GM18502 (cell line): ENCODE data around the gene HINFP.
"Not testable (repeated sequence)": the region's sequence is repeated elsewhere in the genome, so short reads cannot be mapped to it uniquely, and the experiment has no call there.

Experiments
- ATAC-seq: cut with Tn5 transposase; IDR thresholded peaks from one replicate; pipeline ENCODE4 v1.9.1; 2021; ENCODE audit warnings: mild to moderate bottlenecking; ENCODE audit not compliant: unreplicated experiment, poor library complexity

Gene HINFP

DNA sequence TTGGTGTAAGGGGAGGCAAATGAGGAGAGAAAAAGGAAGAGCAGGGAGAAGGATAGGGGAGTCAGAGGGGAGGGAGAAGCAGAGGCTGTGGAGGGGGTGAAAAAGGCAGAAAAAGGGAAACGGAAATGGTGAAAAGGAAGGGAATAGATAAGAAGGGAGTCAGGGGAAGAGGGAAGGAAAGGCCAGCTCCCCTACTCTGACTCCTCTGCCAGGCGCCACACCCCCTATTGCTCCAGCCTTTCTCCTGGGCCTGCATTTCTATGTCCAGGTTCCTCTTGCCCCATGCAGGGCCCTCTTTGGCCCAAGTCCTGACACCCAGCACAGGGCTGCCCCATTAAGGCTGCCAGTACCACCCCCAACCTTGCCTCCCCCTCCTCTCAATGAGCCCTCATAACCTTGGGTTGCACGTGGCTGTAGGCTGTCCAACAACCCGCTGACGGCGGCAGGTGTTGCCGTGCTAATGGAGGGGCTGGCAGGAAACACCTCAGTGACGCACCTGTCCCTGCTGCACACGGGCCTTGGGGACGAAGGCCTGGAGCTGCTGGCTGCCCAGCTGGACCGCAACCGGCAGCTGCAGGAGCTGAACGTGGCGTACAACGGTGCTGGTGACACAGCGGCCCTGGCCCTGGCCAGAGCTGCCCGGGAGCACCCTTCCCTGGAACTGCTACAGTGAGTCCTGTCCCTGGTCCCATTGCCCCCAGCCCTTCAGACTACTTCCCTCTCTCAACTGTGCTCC, 60.5 kb downstream of the HINFP start:
- ATAC-seq, result no peak

DNA sequence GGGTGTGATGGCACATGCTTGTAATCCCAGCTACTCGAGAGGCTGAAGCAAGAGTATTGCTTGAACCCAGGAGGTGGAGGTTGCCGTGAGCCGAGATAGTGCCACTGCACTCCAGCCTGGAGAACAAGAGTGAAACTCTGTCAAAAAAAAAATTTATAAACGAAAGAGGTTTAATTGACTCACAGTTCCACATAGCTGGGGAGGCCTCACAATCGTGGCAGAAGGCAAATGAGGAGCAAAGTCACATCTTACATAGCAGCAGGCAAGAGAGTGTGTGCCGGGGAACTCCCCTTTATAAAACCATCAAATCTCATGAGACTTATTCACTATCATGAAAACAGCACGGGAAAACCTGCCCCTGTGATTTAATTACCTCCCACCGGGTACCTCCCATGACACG, 63.0 kb downstream of the HINFP start:
- not testable (repeated sequence) for ATAC-seq
